ENCODE data around the gene SMARCAD1. TPM values are rescaled to one million over a fixed set of nuclear protein-coding genes. Genes with fewer than 3 reads are reported as not detected.

The SMARCAD1 gene
- total RNA-seq, 1 donor from 2014 or later = 28.1 TPM

GRCh38 chr4:94244087-94244828, 36.6 kb downstream of the SMARCAD1 start:
- H3K4me3 ChIP-seq (ENCODE audit: low read depth, low read length) = no peak overlapping the region
- TF ChIP-seq CTCF (conservative IDR thresholded peaks at IDR 0.05; ENCODE audit: low read depth, low read length) = no peak
- no peak for DNase-seq (ENCODE audit: low read depth)

DNA sequence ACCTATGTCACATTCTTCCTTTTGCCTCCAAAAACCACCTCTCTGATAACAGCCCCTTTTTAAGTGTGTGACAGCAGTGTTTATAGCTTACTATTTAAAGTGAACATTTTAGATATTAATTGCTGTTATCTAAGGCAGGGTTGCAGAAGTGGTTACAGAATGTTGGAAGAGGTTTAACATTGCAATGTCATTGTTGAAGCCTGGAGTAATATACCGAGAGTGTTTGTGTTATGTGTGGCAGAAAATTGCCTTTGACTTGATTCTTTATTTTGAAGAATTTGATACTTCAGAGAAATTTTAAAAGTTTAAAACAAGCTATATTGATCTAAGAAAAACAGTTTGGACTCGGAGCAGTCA, 37.1 kb downstream of the SMARCAD1 start:
- H3K4me3 ChIP-seq (ENCODE audit: low read depth, low read length) = no peak overlapping the region
- TF ChIP-seq CTCF (conservative IDR thresholded peaks at IDR 0.05; ENCODE audit: low read depth, low read length) = no peak
- DNase-seq (ENCODE audit: low read depth) = no peak

DNA sequence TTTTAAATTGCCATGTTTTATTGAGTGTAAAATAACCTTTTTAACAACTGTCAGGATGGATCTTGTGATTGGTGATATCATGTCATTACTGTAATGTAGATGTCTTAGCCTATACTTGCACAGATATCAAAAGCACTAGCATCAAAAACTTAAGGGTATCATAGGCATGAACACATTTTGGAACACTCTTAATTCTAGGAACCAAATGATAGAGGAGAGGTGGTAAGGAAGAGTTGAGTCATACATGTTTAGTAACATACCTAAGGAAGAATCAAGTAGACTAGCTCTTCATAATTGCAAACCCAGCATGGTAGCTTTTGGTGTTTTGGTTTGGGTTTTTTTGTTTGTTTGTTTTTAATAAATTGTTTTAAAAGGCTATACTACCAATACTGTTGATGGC, 43.4 kb downstream of the SMARCAD1 start:
- H3K4me3 ChIP-seq (ENCODE audit: low read depth, low read length) = no peak overlapping the region
- no peak for TF ChIP-seq CTCF (conservative IDR thresholded peaks at IDR 0.05; ENCODE audit: low read depth, low read length)
- no peak for DNase-seq (ENCODE audit: low read depth)

- no peak for TF ChIP-seq CTCF (conservative IDR thresholded peaks at IDR 0.05; ENCODE audit: low read depth, low read length)
- no peak overlapping the region for H3K4me3 ChIP-seq (ENCODE audit: low read depth, low read length)
- no peak for DNase-seq (ENCODE audit: low read depth)
These were observed 45.4 kb downstream of the SMARCAD1 start for GRCh38 chr4:94253036-94253435.

- no peak for TF ChIP-seq CTCF (conservative IDR thresholded peaks at IDR 0.05; ENCODE audit: low read depth, low read length)
- H3K4me3 ChIP-seq (ENCODE audit: low read depth, low read length) = no peak overlapping the region
- DNase-seq (ENCODE audit: low read depth) = no peak
These were observed 48.6 kb downstream of the SMARCAD1 start for GRCh38 chr4:94256144-94256783.

DNA sequence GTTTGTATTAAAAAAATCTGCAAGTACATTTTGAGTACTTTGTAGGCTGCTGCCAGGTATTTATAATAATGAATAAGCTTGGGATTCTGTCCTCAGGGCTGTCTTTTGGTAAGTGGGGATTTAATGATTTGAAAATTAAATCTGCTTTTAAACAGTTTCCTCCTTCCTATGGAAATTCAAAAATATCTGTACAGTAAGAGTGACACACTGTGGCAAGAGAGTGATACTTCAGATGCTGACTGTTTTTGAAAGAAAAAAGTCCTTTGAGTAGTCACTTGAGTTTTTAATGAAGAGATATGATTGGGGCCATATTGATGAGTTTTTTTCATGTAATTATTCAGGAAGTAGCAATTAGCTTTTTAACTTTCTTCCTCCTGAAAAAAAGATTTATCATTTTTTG, 49.2 kb downstream of the SMARCAD1 start:
- TF ChIP-seq CTCF (conservative IDR thresholded peaks at IDR 0.05; ENCODE audit: low read depth, low read length) = peak; percentile 36
- DNase-seq (ENCODE audit: low read depth) = no peak
- no peak overlapping the region for H3K4me3 ChIP-seq (ENCODE audit: low read depth, low read length)
